NT2/D1 (cell line): ENCODE results near the gene GJB1.

ENCODE experiments used
- SUZ12 ChIP-seq: IDR thresholded peaks from 2 replicates; pipeline ENCODE4 v1.6.1; 2011; ENCODE audit not compliant: insufficient read length, insufficient read depth; ENCODE audit errors: extremely low read depth
- ZNF274 ChIP-seq: IDR thresholded peaks from 2 replicates; pipeline ENCODE4 v1.6.1; 2011; ENCODE audit warnings: mild to moderate bottlenecking, low read depth, low read length

DNA sequence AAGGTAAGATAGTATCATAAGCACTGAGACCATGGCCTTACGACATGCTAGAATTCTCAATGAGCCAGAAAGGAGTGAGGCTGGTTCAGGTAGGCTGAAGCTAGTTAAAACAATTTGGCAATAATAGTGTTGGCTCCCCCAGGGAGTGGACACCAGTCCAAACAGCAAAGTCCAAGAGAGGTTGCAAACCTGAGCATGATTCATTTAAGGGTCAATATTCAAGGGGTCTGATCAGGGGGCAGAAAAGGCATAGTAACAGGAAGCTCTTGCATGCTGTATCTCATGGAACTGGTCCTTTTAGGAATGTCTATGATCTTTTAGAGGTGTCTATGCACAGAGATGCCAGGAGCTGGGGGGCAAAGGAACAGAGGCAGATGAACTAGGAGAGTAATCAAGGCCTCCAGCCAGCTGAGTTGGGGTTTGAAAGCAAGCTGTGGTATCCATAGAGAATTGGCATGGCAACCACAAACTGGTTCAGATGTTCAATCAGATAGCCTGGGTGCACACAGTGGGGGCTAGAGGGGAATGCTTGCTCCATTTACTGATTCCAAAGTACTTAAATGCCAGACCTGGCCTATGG lies 5.1 kb downstream of the GJB1 start:
- no peak for TF ChIP-seq ZNF274
- no peak for TF ChIP-seq SUZ12
